HEK293 (cell line): ENCODE measurements around the gene C21orf91.

Source experiments
- CTCF ChIA-PET: fragments of 350-600 bp; formaldehyde crosslinking; extraction: SDS; loops from one replicate; lab custom pipeline; 2021; ENCODE audit warnings: antibody characterized with exemption; lab: Yijun Ruan, JAX
- POLR2A ChIA-PET: fragments of 300-600 bp; formaldehyde crosslinking; extraction: SDS; loops from one replicate; lab custom pipeline; 2020; ENCODE audit warnings: antibody characterized with exemption, inconsistent platforms; lab: Yijun Ruan, JAX
- H3K27ac ChIP-seq: fragments of 200-500 bp; sonication (Bioruptor generic); 2 replicates; pipeline ENCODE4 v1.5.1; 2014; ENCODE audit warnings: low read depth, low read length, control low read depth, inconsistent platforms; ENCODE audit errors: extremely low read depth
- H3K36me3 ChIP-seq, 2 experiments: fragments of 200-500 bp in 1 of 2; sonication (Bioruptor generic) in 1 of 2; 1 replicate in 1 of 2; 2 replicates in 1 of 2; pipeline ENCODE4 v1.5.1; 2014 to 2017; ENCODE audit warnings: inconsistent platforms in 2 of 2, low read length in 2 of 2; ENCODE audit not compliant: control insufficient read depth in 2 of 2, insufficient read depth in 1 of 2
- H3K4me1 ChIP-seq: fragments of 200-500 bp; sonication (Bioruptor generic); 2 replicates; pipeline ENCODE4 v1.5.1; 2014; ENCODE audit warnings: mild to moderate bottlenecking, low read length, inconsistent platforms; ENCODE audit not compliant: control insufficient read depth, insufficient read depth
- H3K4me3 ChIP-seq: 2 replicates; pipeline ENCODE4 v1.5.1; 2011; ENCODE audit warnings: low read depth, mild to moderate bottlenecking, control low read depth, low read length, moderate library complexity
- H3K9me3 ChIP-seq: fragments of 200-500 bp; sonication (Bioruptor generic); 2 replicates; pipeline ENCODE4 v1.5.1; 2014; ENCODE audit warnings: low read depth, low read length, inconsistent platforms; ENCODE audit not compliant: control insufficient read depth, insufficient read depth
- BCL11B ChIP-seq: fragments of 450-650 bp; formaldehyde crosslinking; IDR thresholded peaks from 2 replicates; pipeline ENCODE4 v1.5.1; 2016; ENCODE audit warnings: low read depth, missing biosample characterization, missing genetic modification characterization
- GFI1B ChIP-seq: fragments of 450-650 bp; formaldehyde crosslinking; IDR thresholded peaks from 2 replicates; pipeline ENCODE4 v1.5.1; 2016; ENCODE audit warnings: missing biosample characterization, missing genetic modification characterization
- GLIS1 ChIP-seq: fragments of 450-650 bp; formaldehyde crosslinking; IDR thresholded peaks from 2 replicates; pipeline ENCODE4 v1.5.1; 2016; ENCODE audit warnings: missing biosample characterization, missing genetic modification characterization
- HOXD13 ChIP-seq: sonication (generic); formaldehyde crosslinking; IDR thresholded peaks from 2 replicates; pipeline ENCODE4 v1.8.0; 2022; ENCODE audit warnings: missing genetic modification reagents, borderline replicate concordance
- KLF17 ChIP-seq: fragments of 450-650 bp; formaldehyde crosslinking; IDR thresholded peaks from 2 replicates; pipeline ENCODE4 v1.5.1; 2016; ENCODE audit warnings: missing biosample characterization, missing genetic modification characterization
- KLF7 ChIP-seq: fragments of 450-650 bp; formaldehyde crosslinking; IDR thresholded peaks from 2 replicates; pipeline ENCODE4 v1.5.1; 2016; ENCODE audit warnings: missing biosample characterization, missing genetic modification characterization, borderline replicate concordance
- SALL2 ChIP-seq: fragments of 450-650 bp; formaldehyde crosslinking; IDR thresholded peaks from 2 replicates; pipeline ENCODE4 v1.5.0; 2017; ENCODE audit warnings: missing biosample characterization, mild to moderate bottlenecking, missing genetic modification characterization, borderline replicate concordance
- ZBTB7A ChIP-seq: fragments of 450-650 bp; formaldehyde crosslinking; IDR thresholded peaks from 2 replicates; pipeline ENCODE4 v1.5.1; 2016; ENCODE audit warnings: low read depth, missing biosample characterization, missing genetic modification characterization
- ZNF112 ChIP-seq: fragments of 450-650 bp; formaldehyde crosslinking; IDR thresholded peaks from 2 replicates; pipeline ENCODE4 v1.5.0; 2017; ENCODE audit warnings: missing biosample characterization, missing genetic modification characterization
- ZNF2 ChIP-seq: fragments of 450-650 bp; formaldehyde crosslinking; IDR thresholded peaks from 2 replicates; pipeline ENCODE4 v1.5.1; 2016; ENCODE audit warnings: missing biosample characterization, missing genetic modification characterization
- ZNF202 ChIP-seq: fragments of 450-650 bp; formaldehyde crosslinking; IDR thresholded peaks from 2 replicates; pipeline ENCODE4 v1.5.1; 2016; ENCODE audit warnings: missing biosample characterization, missing genetic modification characterization, borderline replicate concordance
- ZNF211 ChIP-seq: fragments of 450-650 bp; formaldehyde crosslinking; IDR thresholded peaks from 2 replicates; pipeline ENCODE4 v1.5.1; 2016; ENCODE audit warnings: low read depth, missing biosample characterization, missing genetic modification characterization
- ZNF221 ChIP-seq: fragments of 450-650 bp; formaldehyde crosslinking; IDR thresholded peaks from 2 replicates; pipeline ENCODE4 v1.5.1; 2017; ENCODE audit warnings: missing biosample characterization, missing genetic modification characterization, borderline replicate concordance
- ZNF280D ChIP-seq: fragments of 450-650 bp; formaldehyde crosslinking; IDR thresholded peaks from 2 replicates; pipeline ENCODE4 v1.5.1; 2016; ENCODE audit warnings: missing biosample characterization, missing genetic modification characterization
- ZNF292 ChIP-seq: fragments of 450-650 bp; formaldehyde crosslinking; IDR thresholded peaks from 2 replicates; pipeline ENCODE4 v1.5.1; 2016; ENCODE audit warnings: low read depth, missing biosample characterization, missing genetic modification characterization, borderline replicate concordance
- ZNF518A ChIP-seq: fragments of 450-650 bp; formaldehyde crosslinking; conservative IDR thresholded peaks from 2 replicates; pipeline ENCODE4 v1.5.1; 2016; ENCODE audit warnings: low read depth, missing biosample characterization, missing genetic modification characterization
- ZNF560 ChIP-seq: fragments of 450-650 bp; formaldehyde crosslinking; IDR thresholded peaks from 2 replicates; pipeline ENCODE4 v1.5.1; 2017; ENCODE audit warnings: missing biosample characterization, missing genetic modification characterization, borderline replicate concordance
- ZNF621 ChIP-seq: fragments of 450-650 bp; formaldehyde crosslinking; IDR thresholded peaks from 2 replicates; pipeline ENCODE4 v1.5.1; 2017; ENCODE audit warnings: missing biosample characterization, missing genetic modification characterization
- ZNF768 ChIP-seq: fragments of 450-650 bp; formaldehyde crosslinking; IDR thresholded peaks from 2 replicates; pipeline ENCODE4 v1.5.1; 2018; ENCODE audit warnings: missing biosample characterization, mild to moderate bottlenecking, missing genetic modification characterization
- ZNF792 ChIP-seq: fragments of 450-650 bp; formaldehyde crosslinking; IDR thresholded peaks from 2 replicates; pipeline ENCODE4 v1.5.1; 2016; ENCODE audit warnings: missing biosample characterization, missing genetic modification characterization
- ZNF843 ChIP-seq: fragments of 450-650 bp; formaldehyde crosslinking; IDR thresholded peaks from 2 replicates; pipeline ENCODE4 v1.5.1; 2016; ENCODE audit warnings: missing biosample characterization, missing genetic modification characterization

The C21orf91 gene

GRCh38 chr21:17779980-17780379, 39.2 kb downstream of the C21orf91 start:
- H3K4me1 ChIP-seq, result peaks cover 7% of the 10 kb centered on the region; the same call in 1 of the 2 replicates
- ChIA-PET CTCF (no interaction called here), POLR2A (no interaction called here)
- H3K4me3 ChIP-seq, result no peak overlapping the region
- H3K9me3 ChIP-seq, result no peaks in the 10 kb centered on the region
- TF ChIP-seq ZNF202 (no peak), ZNF792 (tag by site-specific recombination) (no peak), ZNF768 (tag by site-specific recombination) (no peak), ZNF518A (no peak), ZNF843 (tag by site-specific recombination) (no peak), ZNF211 (no peak), GLIS1 (tag by site-specific recombination) (no peak), ZNF280D (tag by site-specific recombination) (no peak), HOXD13 (CRISPR knock-in tag) (no peak), ZNF560 (tag by site-specific recombination) (no peak), ZNF221 (tag by site-specific recombination) (no peak)
- no peak overlapping the region for H3K27ac ChIP-seq
- H3K36me3 ChIP-seq, result no peaks in the 10 kb centered on the region

- TF ChIP-seq BCL11B (tag by site-specific recombination) (no peak), KLF17 (no peak), ZNF2 (no peak), ZNF292 (tag by site-specific recombination) (no peak), KLF7 (tag by site-specific recombination) (no peak), SALL2 (tag by site-specific recombination) (no peak), GFI1B (no peak), ZNF621 (tag by site-specific recombination) (no peak), ZBTB7A (tag by site-specific recombination) (no peak), ZNF112 (no peak)
- CTCF ChIA-PET, result no interaction called here
- POLR2A ChIA-PET, result no interaction called here
- Histone ChIP-seq H3K36me3 (no peaks in the 10 kb centered on the region), H3K4me1 (peaks cover 7% of the 10 kb centered on the region; the same call in 1 of the 2 replicates), H3K27ac (no peak overlapping the region), H3K4me3 (no peak overlapping the region), H3K9me3 (no peaks in the 10 kb centered on the region)
Measured at GRCh38 chr21:17779496-17779895, 39.7 kb downstream of the C21orf91 start.
